Left lobe of liver (tissue), 2 donors: Measurements from ENCODE around the gene PHOSPHO2. TPM values are rescaled to one million over a fixed set of nuclear protein-coding genes. Genes with fewer than 3 reads are reported as not detected.

ENCODE experiments used
- ATAC-seq: fragments of 200-7000 bp; cut with Tn5 transposase; one replicate; pipeline ENCODE4 v1.9.1; 2020; ENCODE audit warnings: mild to moderate bottlenecking, moderate library complexity
- DNase-seq: peaks from one replicate; pipeline ENCODE4 v3.0.0-alpha.2; 2020; ENCODE audit warnings: low spot score
- total RNA-seq: library from RNA; stranded (reverse); gene quantifications from one replicate; pipeline ENCODE4 v1.2.1, GENCODE V29; 2021
- donor health status: DM: no; HTN: no; CAD: no; lungs with moderate emphysema.
- donor health status: DM: no; HTN: yes; CAD: no.

PHOSPHO2 gene, protein sequence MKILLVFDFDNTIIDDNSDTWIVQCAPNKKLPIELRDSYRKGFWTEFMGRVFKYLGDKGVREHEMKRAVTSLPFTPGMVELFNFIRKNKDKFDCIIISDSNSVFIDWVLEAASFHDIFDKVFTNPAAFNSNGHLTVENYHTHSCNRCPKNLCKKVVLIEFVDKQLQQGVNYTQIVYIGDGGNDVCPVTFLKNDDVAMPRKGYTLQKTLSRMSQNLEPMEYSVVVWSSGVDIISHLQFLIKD
- total RNA-seq: 2.1 TPM

DNA sequence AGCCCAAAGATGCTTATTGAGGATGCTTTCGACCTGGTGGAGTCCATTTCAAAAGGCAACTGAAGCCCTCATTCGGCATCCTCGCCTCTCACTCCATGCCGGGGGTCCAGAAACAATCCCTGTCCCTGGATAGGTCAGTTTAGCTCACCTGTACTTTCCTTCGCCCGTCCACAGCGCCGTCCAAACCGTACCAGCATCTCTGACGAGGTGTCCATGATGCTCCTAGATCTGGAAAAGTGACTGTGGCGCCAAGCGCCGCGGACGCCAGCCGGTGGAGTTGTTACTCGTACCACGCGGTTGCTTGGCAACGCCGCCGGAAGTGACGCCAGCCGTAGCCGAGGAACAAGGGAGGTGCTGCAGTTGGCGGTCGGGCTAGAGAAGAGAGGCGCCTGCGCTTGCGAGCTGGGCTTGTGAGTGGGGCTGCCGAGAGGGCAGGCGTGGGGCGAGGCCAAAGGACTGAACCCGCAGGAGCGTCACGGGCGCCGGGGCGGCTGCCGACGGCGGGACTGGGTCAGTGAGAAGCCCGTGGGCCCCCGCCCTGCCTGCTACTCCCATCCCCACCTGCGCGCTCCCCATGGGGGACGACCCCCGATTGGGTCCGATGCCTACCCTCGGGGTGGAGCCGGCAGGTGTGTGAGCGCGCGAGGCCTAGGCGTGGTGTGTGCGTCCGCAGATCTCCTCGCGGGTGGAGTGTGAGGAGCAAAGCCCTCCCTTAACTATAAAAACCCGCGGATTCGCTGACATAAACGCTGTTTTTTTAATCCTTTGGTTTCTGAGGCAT is at the start of gene PHOSPHO2, which contains the start of gene CFAP210:
Gene PHOSPHO2, plus strand, starts transcription at position 357 of the 781 bp plus-strand sequence. CDS start 6,503 bp downstream, outside the sequence.
Gene CFAP210, minus strand, starts transcription at position 293 of the 781 bp plus-strand sequence. Its CDS starts 78 bp downstream, at position 215.
- peak; percentile 100 for DNase-seq
- ATAC-seq: peak; percentile 97

- DNase-seq (no peak), ATAC-seq (no peak)
Measured at GRCh38 chr2:169647496-169647895, 46.8 kb upstream of the PHOSPHO2 start.

DNA sequence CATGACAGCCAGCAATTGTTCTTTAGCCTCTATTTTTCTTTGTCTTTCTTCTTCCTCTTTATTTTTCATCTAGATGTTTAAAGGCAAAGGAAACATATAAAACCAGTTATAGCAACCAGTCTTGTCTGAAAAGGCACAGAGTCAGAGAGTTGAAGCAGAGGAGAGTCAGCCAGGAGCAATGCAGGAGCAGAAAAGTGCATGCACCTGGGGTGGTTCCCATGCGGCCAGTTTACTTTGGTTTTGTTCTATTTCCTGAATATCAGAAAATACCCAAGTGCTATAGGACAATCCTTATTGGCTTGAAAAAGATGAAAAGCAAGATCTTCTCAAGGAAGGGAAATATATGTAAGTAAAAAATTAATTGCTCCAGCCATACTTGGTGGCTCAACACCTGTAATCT is 45.0 kb upstream of the PHOSPHO2 start:
- ATAC-seq (no peak), DNase-seq (no peak)

DNA sequence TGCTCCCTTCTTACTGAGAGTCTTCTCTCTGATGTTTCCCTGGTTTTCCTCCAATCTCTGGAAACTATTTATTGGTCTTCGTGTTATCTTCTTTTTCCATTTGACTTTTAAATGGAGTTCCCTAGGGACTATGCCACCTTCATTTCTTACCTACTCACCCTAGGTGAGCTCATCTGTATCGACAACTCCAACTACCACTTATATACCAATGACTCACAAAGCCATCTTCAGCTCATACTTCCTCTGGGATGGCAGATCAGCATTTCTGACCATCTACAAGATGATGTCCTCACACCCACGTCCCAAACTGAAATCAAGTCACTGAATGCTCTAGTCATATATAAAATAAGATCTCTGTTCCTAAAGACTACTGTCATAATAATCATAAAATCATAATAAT is 40.6 kb upstream of the PHOSPHO2 start:
- DNase-seq (no peak), ATAC-seq (no peak)

GRCh38 chr2:169656164-169656563 is 38.1 kb upstream of the PHOSPHO2 start:
- ATAC-seq: no peak

DNA sequence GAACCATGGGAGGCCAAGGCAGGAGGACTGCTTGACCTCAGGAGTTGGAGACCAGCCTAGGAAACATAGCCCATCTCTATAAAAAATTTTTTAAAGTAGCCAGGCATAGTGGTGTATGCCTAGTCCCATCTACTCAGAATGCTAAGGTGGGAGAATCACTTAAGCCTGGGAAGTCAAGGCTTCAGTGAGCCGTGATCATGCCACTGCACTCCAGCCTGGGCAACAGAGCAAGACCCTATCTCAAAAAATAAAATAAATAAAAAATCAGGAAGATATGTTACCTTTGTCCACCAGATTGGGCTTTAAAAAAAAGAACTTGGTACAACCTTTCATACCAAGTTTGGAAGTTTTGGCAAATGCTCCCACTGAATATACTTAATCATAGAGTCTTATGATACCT is 35.4 kb upstream of the PHOSPHO2 start:
- DNase-seq (no peak), ATAC-seq (no peak)

More at GRCh38 chr2:169656164-169656563, 38.1 kb upstream of the PHOSPHO2 start:
- no peak for DNase-seq

GRCh38 chr2:169659320-169659719 is 34.9 kb upstream of the PHOSPHO2 start:
- DNase-seq (no peak), ATAC-seq (no peak)

DNA sequence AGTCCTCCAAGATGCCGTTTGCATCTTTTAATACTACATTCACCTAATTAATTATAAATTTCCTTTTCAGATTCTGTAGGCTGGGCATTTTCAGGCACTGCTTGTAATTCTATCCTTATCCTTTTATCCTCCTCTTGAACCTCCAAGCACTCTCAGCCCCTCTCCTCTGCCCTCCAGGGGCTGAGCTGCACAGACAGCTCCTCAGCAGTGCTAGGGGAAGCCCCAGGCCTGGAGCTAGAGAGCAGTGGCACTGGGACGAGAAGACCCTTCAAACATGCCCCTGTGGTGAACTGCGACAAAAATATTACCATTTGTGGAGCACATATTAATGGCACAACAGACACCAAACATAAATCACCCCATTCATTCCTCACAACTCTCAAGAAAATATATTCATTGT is 33.0 kb upstream of the PHOSPHO2 start:
- no peak for DNase-seq
- ATAC-seq: no peak

DNA sequence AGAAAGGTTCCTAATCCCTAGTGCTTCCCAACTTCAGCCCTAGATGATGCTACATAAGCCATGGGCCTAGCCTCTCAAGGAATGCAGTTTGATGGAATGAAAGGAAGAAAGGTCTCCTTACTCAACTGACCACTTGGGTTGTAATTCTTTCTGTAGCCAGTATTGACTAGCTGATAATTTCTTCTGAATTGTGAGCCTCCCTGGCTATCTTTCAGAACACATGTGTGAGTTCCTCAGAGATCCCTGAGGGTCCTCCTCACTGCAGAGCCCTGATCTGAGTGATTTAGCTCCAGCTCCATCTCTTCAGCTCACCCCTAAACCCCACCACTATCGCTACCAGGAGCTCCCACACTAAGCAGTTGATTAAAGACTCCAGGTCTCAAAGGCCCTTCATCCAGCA is 31.5 kb upstream of the PHOSPHO2 start:
- ATAC-seq: no peak
- no peak for DNase-seq

GRCh38 chr2:169663247-169663646 is 31.0 kb upstream of the PHOSPHO2 start:
- no peak for DNase-seq
- no peak for ATAC-seq

DNA sequence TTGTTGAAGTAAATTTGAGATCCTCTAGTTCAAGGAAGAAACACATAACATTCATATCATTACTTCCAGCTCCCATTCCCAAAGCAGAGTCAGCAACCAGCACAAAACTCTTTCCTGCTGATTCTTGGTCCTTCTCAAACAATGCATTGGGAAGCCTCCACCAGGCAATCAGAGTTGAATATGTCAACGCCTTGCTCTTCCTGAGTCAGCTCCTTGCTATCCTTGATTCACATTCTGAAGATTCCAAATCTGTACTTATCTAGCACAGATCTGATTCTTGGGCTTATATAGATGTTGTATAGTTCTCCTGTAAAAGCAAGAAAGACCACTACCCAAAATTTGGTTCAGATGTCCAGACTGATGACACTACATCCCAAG is 29.7 kb upstream of the PHOSPHO2 start:
- ATAC-seq (no peak), DNase-seq (no peak)

- DNase-seq: no peak
- ATAC-seq: no peak
Measured at GRCh38 chr2:169664978-169665930, 29.0 kb upstream of the PHOSPHO2 start.

DNA sequence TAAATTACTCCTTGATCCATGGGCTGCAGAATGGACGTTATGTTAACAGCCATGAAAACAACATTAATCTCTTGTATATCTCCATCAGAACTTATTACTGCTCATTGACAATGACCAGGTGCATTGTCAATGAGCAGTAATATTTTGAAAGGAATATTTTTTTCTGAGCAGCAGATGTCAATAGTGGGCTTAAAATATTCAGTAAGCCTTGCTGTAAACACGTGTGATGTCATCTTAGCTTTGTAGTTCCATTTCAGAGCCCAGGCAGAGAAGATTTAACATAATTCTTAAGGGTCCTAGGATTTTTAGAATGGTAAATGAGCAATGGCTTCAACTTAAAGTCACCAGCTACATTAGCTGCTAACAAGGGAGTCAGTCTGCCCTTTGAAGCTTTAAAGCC is 26.7 kb upstream of the PHOSPHO2 start:
- DNase-seq (no peak), ATAC-seq (peak; percentile 59)

DNA sequence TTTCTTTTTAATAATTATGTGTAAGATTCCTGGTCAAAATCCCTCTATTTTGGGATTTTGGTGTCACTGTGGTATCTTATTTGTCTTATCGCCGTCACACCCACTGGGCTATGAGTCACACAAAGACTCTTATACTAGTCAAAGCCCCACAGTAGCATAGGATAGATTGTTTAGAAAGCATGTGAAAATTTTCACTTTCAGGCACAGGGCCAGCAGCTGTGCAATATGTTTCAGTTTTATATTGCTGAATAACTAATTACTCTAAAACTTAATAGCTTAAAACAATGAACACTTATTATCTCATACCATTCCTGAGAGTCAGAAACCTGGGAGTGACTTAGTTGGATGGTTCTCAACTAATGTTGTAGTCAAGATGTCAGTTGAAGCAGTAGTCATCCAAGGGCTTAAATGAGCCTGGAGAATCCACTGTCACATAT is 24.0 kb upstream of the PHOSPHO2 start:
- no peak for ATAC-seq

DNA sequence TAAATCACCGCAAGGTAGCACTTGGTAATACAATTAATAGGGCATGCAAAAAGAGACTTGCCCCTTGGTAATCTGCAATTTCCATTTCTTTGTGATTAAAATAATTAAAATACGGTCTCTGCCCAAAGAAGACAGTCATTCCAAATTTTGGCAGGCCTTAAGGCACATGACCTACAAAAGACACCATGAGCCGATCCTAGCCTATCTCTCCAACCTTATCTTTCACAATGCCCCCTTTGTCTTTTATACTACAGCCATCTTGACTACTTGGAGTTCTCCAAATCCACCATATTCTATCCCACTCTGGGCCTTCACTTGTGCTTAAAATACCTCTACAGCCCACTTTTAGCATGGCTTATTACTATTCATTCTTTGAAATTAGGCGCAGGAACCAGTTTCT is 23.3 kb upstream of the PHOSPHO2 start:
- ATAC-seq: no peak
- DNase-seq: no peak

More for the DNA sequence above, 24.0 kb upstream of the PHOSPHO2 start:
- DNase-seq: no peak

GRCh38 chr2:169672406-169672805 is 21.9 kb upstream of the PHOSPHO2 start:
- ATAC-seq: no peak

DNA sequence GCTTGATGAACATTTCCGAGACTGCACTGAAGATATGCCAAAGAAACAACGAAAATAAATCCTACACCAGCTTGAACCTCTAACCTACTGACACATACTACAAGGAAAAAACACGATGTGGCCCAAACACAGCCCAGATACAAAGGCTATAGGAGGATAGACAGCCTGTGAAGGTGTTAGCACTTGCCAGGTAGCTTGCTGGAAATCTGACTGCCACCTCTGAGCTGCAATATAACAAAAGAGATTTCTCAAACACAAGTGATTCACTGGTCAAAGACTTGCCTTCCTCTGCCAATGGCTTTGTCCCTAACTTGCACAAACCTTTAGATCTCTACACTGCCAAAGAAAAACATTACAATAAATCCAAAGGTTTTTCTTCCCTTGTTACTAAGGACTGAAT is 21.2 kb upstream of the PHOSPHO2 start:
- ATAC-seq: no peak
- DNase-seq: no peak

More at GRCh38 chr2:169672406-169672805, 21.9 kb upstream of the PHOSPHO2 start:
- no peak for DNase-seq

DNA sequence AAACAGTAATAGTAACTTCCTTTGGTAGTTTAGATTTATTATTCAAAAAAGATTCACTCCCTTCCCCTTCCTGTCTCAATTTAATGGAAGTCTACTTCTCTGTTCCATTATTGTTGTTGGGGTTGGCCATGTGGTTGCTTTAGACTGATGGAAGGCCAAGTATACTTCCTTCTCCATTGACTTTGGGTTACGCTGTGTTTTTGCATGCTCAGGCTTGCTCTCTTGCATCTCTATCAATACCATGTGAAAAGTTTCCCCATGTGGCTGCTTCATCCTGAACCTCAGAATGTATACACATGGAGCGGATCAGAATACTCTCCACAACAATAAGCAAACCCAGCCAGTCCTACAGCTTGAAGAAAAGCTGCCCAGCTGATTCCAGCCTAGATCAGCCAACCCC is 20.3 kb upstream of the PHOSPHO2 start:
- ATAC-seq (no peak), DNase-seq (no peak)

DNA sequence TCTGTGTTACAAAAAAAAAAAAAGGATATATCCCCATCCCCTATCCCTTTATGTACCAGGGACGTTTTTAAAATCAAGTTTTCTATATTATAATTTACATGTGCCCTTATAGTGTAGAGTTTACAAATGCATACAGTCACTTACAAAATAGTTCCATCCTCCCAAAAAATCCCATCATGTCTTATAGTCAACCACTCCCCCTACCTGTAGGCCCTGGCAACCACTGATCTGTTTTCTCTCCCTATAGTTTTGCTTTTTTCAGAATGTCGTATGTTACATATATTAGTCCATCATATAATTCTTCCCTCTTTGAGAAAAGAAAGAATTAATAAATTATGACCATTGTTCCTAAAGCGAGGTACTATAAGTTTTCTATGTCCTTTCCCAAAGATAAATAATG is 17.9 kb upstream of the PHOSPHO2 start:
- no peak for ATAC-seq
- no peak for DNase-seq

DNA sequence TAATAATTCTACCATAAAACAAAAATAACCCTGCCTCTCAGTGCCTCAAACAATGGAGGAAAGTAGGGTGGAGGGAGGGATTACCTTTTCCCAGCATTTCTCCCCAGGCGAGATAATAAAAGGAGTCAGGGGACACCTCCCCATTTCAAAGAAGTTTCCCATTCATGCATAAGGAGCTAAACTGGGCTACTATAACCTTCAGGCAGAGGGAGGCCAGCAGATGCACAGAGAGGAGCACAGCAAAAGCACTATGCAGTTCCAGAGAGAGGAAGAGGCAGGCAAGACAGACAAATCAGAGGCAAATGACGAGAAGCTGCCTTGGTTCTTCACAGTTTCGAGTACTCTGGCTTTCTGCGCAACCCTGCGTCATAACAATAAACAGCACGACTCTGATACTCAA is 17.4 kb upstream of the PHOSPHO2 start:
- DNase-seq (no peak), ATAC-seq (no peak)

DNA sequence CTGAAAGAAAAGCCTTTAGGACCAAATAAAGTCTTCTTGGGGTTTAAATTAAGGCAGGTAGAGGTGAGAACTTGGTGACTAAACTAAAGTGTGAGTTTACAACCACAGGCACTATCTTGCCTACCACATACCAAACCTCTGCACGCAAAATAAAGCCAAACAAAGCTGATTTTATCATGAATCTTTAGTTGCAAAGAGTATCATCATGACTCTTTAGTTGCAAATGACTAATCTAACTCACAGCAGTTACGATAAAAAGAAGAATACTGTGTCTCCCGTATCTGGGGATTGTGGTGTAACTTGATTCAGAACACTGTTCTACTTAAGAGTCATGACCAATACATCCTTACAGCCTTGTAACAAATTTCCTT is 11.2 kb upstream of the PHOSPHO2 start:
- no peak for ATAC-seq
- no peak for DNase-seq
